AG09309 (cell line): ENCODE results near the gene UBE2N.

Experiments
- DNase-seq: peaks from one replicate; pipeline ENCODE4 v3.0.0-alpha.2; 2010; ENCODE audit warnings: low read depth
- H3K4me3 ChIP-seq: 2 replicates; pipeline ENCODE4 v1.5.1; 2011; ENCODE audit warnings: mild to moderate bottlenecking, low read depth, low read length, moderate library complexity; ENCODE audit not compliant: control insufficient read depth
- TF ChIP-seq, protein P1 (sequence below): IDR thresholded peaks from 2 replicates; pipeline ENCODE4 v1.5.1; 2011; ENCODE audit warnings: mild to moderate bottlenecking, low read depth, low read length, inconsistent platforms; ENCODE audit not compliant: insufficient read depth, control insufficient read depth; ENCODE audit errors: missing control alignments

Gene UBE2N, protein sequence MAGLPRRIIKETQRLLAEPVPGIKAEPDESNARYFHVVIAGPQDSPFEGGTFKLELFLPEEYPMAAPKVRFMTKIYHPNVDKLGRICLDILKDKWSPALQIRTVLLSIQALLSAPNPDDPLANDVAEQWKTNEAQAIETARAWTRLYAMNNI

DNA sequence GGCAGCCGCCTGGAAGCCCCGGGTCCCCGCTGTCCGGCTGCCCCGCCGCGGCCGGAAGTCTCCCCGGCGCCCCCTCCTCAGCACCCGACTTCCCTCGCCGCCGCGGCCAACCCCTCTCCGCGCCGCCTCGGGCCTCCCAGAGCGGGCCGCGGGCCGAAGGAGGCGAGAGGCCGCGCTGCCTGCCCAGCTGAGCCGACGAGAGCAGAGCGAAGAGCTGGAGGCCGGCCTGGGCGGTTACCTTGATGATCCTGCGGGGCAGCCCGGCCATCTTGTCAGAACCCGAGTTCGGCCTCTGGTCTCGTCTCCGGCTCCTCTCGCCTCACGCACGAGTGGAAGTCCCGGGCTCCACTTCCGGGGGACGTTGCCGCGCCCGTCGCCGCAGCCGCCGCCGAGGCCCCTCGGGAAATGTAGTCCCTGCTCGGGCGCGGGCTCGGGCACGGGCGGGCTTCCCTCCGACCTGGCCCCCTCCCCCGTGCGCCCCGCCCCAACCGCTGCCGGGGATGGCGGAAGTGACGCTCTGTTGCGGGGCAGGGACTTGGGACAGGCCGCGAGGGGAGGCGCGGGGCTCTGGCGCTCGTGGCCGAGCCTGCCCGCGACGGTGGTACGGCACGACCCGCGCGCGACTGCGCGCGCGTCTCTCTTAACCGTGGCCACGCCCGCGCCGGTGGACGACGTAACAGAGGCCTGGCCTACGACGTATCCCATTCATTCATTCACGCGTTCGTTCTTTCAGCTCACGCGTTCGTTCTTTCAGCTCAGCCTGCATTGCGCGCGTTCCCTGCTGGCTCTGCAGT, at the start of gene UBE2N:
TSS of gene UBE2N (minus strand) at position 331 of the 794 bp plus-strand sequence. CDS start at position 268, 63 bp downstream.
- peak within 1 kb of the TSS; percentile 69 for H3K4me3 ChIP-seq
- TF ChIP-seq, protein P1, sequence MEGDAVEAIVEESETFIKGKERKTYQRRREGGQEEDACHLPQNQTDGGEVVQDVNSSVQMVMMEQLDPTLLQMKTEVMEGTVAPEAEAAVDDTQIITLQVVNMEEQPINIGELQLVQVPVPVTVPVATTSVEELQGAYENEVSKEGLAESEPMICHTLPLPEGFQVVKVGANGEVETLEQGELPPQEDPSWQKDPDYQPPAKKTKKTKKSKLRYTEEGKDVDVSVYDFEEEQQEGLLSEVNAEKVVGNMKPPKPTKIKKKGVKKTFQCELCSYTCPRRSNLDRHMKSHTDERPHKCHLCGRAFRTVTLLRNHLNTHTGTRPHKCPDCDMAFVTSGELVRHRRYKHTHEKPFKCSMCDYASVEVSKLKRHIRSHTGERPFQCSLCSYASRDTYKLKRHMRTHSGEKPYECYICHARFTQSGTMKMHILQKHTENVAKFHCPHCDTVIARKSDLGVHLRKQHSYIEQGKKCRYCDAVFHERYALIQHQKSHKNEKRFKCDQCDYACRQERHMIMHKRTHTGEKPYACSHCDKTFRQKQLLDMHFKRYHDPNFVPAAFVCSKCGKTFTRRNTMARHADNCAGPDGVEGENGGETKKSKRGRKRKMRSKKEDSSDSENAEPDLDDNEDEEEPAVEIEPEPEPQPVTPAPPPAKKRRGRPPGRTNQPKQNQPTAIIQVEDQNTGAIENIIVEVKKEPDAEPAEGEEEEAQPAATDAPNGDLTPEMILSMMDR, result no peak
- DNase-seq, result peak; percentile 59

DNA sequence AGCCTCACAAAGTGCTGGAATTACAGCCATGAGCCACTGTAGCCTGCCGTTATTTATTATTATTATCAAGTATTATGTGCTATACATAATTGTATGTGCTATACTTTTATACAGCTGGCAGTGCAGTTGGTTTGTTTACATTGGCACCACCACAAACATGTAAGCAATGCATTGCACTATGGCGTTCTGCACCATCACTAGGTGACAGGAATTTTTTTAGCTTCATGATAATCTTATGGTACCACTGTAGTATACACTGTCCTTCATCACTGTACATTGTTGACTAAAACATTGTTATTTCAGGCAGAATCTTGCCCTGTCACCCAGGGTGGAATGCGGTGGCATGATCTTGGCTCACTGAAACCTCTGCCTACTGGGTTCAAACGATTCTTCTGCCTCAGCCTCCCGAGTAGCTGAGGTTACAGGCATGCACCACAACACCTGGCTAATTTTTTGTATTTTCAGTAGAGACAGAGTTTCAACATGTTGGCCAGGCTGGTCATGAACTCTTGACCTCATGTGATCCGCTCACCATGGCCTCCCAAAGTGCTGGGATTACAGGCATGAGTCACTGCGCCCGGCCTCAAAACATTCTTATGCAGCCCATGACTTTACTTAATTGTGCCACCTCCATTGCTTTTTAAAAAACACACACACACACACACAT, 42.7 kb upstream of the UBE2N start:
- DNase-seq, result no peak
- TF ChIP-seq, protein P1, result no peak
- H3K4me3 ChIP-seq, result no peak overlapping the region

DNA sequence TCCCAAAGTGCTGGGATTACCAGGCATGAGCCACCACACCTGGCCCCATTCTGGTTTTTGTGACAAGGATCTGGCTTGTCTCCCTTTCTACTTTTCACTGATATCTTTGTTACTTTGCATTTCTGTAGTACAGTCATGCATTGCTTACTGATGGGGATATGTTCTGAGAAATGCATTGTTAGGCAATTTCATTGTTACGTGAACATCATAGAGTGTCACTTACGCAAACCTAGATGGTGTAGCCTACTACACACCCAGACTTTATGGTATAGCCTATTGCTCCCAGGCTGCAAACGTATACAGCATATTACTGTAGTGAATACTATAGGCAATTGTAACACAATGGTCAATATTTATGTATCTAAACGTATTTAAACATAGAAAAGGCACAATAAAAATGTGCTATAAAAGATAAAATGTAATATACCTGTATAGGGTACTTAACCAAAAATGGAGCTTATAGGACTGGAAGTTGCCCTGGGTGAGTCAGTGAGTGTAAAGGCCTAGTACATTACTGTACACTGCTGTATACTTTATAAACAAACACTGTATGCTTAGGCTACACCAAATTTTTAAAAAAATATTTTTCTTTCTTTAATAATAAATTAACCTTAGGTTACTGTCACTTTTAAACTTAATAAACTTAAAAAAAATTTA, 41.5 kb upstream of the UBE2N start:
- H3K4me3 ChIP-seq, result no peak overlapping the region
- DNase-seq, result no peak
- TF ChIP-seq, protein P1, result no peak

DNA sequence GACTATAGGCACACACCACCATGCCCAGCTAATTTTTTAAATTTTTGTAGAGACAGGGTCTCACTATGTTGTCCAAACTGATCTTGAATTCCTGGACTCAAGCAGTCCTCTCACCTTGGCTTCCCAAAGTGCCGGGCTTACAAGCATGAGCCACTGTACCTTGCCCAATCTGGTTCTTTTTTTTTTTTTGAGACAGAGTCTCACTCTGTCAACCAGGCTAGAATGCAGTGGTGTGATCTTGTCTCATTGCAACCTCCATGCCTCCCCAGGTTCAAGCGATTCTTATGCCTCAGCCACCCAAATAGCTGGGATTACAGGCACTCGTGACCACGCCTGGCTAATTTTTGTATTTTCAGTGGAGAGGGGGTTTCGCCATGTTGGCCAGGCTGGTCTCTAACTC, 41.0 kb upstream of the UBE2N start:
- no peak overlapping the region for H3K4me3 ChIP-seq
- TF ChIP-seq, protein P1, result no peak

DNA sequence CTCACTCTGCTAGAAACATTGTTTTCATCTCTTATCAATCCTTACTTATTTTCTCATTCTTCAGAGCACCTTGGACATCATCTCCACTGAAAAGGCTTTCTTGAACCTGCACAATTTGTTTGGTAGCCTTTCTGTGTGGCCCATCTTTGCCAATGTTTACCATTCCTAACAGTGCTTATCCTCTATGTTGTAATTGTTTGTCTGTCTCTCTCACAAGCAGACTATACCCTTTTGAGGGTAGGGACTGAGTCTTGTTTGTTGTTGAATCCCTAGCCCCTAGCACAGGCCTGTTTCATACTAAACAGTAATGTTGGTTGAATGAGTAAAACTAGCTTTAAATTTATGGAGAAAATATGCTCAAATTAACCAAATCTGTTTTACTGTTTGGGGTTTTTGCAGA, 34.8 kb upstream of the UBE2N start:
- no peak overlapping the region for H3K4me3 ChIP-seq
- DNase-seq, result no peak
- TF ChIP-seq, protein P1, result no peak

More for the DNA sequence above, 41.0 kb upstream of the UBE2N start:
- DNase-seq, result no peak

DNA sequence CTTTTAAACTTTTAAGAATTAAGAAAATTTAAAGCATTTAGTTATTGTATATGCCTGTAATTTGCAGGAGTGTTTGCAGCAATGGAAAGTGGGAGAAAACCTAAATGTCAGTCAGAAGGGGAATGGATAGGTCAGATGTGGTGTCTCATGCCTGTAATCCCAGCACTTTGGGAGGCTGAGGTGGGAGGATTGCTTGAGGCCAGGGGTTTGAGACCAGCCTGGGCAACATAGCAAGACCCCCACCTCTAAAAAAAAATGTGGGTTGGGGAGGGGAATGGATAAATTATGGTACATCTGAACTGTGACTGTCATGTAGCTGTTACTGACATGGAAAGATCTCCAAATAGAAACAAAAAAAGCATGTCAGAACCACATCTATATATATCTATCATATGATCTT, 27.6 kb upstream of the UBE2N start:
- DNase-seq, result no peak
- TF ChIP-seq, protein P1, result no peak
- H3K4me3 ChIP-seq, result no peak overlapping the region
